Measurements from ENCODE around the gene SPINT3. TPM values are rescaled to one million over a fixed set of nuclear protein-coding genes. Genes with fewer than 3 reads are reported as not detected.

Gene SPINT3
- total RNA-seq, 2 experiments from 2014 or later, result not detected

GRCh38 chr20:45509091-45509490 is 6.3 kb downstream of the SPINT3 start:
- Histone ChIP-seq H3K27ac (ENCODE audit: low read depth in 1 of 2, low read length in 2 of 2) (no peak overlapping the region), H3K9me3 (ENCODE audit: control insufficient read depth in 1 of 2, insufficient read depth in 1 of 2, low read length in 2 of 2) (no peaks in the 10 kb centered on the region), H3K36me3 (ENCODE audit: insufficient read depth, low read length) (no peaks in the 10 kb centered on the region), H3K4me1 (ENCODE audit: insufficient read depth, low read length) (no peaks in the 10 kb centered on the region), H3K4me3 (ENCODE audit: low read length) (no peak overlapping the region), H3K27me3 (ENCODE audit: control insufficient read depth in 1 of 2, insufficient read depth in 2 of 2, low read length in 2 of 2) (peaks cover 2 to 22% of the 10 kb centered on the region in 2 experiments)
- DNase-seq, result no peak
- H3K4me1 Mint-ChIP-seq (ENCODE audit: low read depth), result no peaks in the 10 kb centered on the region
- TF ChIP-seq CTCF (IDR thresholded peaks at IDR 0.05), result no peak
- H3K27me3 Mint-ChIP-seq, result peaks cover 62% of the 10 kb centered on the region
- no peaks in the 10 kb centered on the region for H3K9me3 Mint-ChIP-seq
- H3K4me3 Mint-ChIP-seq, result no peak overlapping the region
- intact Hi-C loops (cut with DNase I, micrococcal nuclease), result no loop called here
- ATAC-seq (ENCODE audit: poor library complexity), result no peak
- no peaks in the 10 kb centered on the region for H3K36me3 Mint-ChIP-seq (ENCODE audit: low read depth)
- CTCF ChIA-PET, result no interaction called here
- POLR2A ChIA-PET, result no interaction called here
- no peak overlapping the region for H3K27ac Mint-ChIP-seq

- Histone ChIP-seq H3K9me3 (ENCODE audit: control insufficient read depth in 1 of 2, insufficient read depth in 1 of 2, low read length in 2 of 2) (no peaks in the 10 kb centered on the region), H3K4me1 (ENCODE audit: insufficient read depth, low read length) (no peaks in the 10 kb centered on the region), H3K36me3 (ENCODE audit: insufficient read depth, low read length) (no peaks in the 10 kb centered on the region), H3K27me3 (ENCODE audit: control insufficient read depth in 1 of 2, insufficient read depth in 2 of 2, low read length in 2 of 2) (peaks cover 4 to 24% of the 10 kb centered on the region in 2 experiments), H3K4me3 (ENCODE audit: low read length) (no peak overlapping the region), H3K27ac (ENCODE audit: low read depth in 1 of 2, low read length in 2 of 2) (no peak overlapping the region)
- ATAC-seq (ENCODE audit: poor library complexity) (no peak), DNase-seq (no peak)
- ChIA-PET CTCF (no interaction called here), POLR2A (no interaction called here)
- Mint-ChIP-seq H3K4me1 (ENCODE audit: low read depth) (no peaks in the 10 kb centered on the region), H3K27ac (no peak overlapping the region), H3K4me3 (no peak overlapping the region), H3K9me3 (no peaks in the 10 kb centered on the region), H3K27me3 (peaks cover 66% of the 10 kb centered on the region), H3K36me3 (ENCODE audit: low read depth) (no peaks in the 10 kb centered on the region)
- intact Hi-C loops (cut with DNase I, micrococcal nuclease), result no loop called here
- TF ChIP-seq CTCF (IDR thresholded peaks at IDR 0.05), result no peak
These were observed 7.1 kb downstream of the SPINT3 start for GRCh38 chr20:45508068-45508886.

GRCh38 chr20:45507011-45507820 is 8.2 kb downstream of the SPINT3 start:
- no peak overlapping the region for H3K27ac Mint-ChIP-seq

More at GRCh38 chr20:45507011-45507820, 8.2 kb downstream of the SPINT3 start:
- H3K36me3 ChIP-seq (ENCODE audit: insufficient read depth, low read length), result no peaks in the 10 kb centered on the region
- no peaks in the 10 kb centered on the region for H3K9me3 Mint-ChIP-seq
- ATAC-seq (ENCODE audit: poor library complexity), result no peak
- TF ChIP-seq CTCF (IDR thresholded peaks at IDR 0.05), result no peak
- H3K27me3 Mint-ChIP-seq, result peaks cover 65% of the 10 kb centered on the region
- H3K4me3 ChIP-seq (ENCODE audit: low read length), result no peak overlapping the region
- DNase-seq, result no peak
- H3K36me3 Mint-ChIP-seq (ENCODE audit: low read depth), result no peaks in the 10 kb centered on the region
- CTCF ChIA-PET, result no interaction called here
- no peaks in the 10 kb centered on the region for H3K4me1 ChIP-seq (ENCODE audit: insufficient read depth, low read length)
- POLR2A ChIA-PET, result no interaction called here
- no peaks in the 10 kb centered on the region for H3K4me1 Mint-ChIP-seq (ENCODE audit: low read depth)
- H3K27ac ChIP-seq (ENCODE audit: low read depth in 1 of 2, low read length in 2 of 2), result no peak overlapping the region
- H3K27me3 ChIP-seq (ENCODE audit: control insufficient read depth in 1 of 2, insufficient read depth in 2 of 2, low read length in 2 of 2), result peaks cover 5 to 24% of the 10 kb centered on the region in 2 experiments
- no peaks in the 10 kb centered on the region for H3K9me3 ChIP-seq (ENCODE audit: control insufficient read depth in 1 of 2, insufficient read depth in 1 of 2, low read length in 2 of 2)
- intact Hi-C loops (cut with DNase I, micrococcal nuclease), result no loop called here
- H3K4me3 Mint-ChIP-seq, result no peak overlapping the region

All from CD4-positive, alpha-beta T cell (primary cell).